ENCODE results near the gene PLCXD1. TPM values are rescaled to one million over a fixed set of nuclear protein-coding genes. Genes with fewer than 3 reads are reported as not detected.
"Not testable (repeated sequence)": the region's sequence is repeated elsewhere in the genome, so short reads cannot be mapped to it uniquely, and the experiment has no call there.

The PLCXD1 gene
- total RNA-seq, 2 donors from 2014 or later, result 2.2 to 3.0 TPM

GRCh38 chrX:350534-351323, 69.5 kb downstream of the PLCXD1 start:
- Histone ChIP-seq H3K27ac (peak overlapping the region in 1 of 2 donors; percentile 78), H3K36me3 (no peaks in the 10 kb centered on the region), H3K9me3 (no peaks in the 10 kb centered on the region), H3K4me3 (no peak overlapping the region), H3K27me3 (no peaks in the 10 kb centered on the region), H3K4me1 (peaks cover 0 to 9% of the 10 kb centered on the region in 2 donors)
- TF ChIP-seq CTCF (IDR thresholded peaks at IDR 0.05), result no peak
- no peak for DNase-seq (ENCODE audit: low spot score)

GRCh38 chrX:351324-351641, 70.1 kb downstream of the PLCXD1 start:
- not testable (repeated sequence) for H3K27ac ChIP-seq; H3K27me3 ChIP-seq; H3K9me3 ChIP-seq; H3K4me1 ChIP-seq; H3K36me3 ChIP-seq; H3K4me3 ChIP-seq; DNase-seq (ENCODE audit: low spot score)

GRCh38 chrX:351736-352135, 70.6 kb downstream of the PLCXD1 start:
- Histone ChIP-seq H3K9me3 (no peaks in the 10 kb centered on the region), H3K27ac (no peak overlapping the region), H3K36me3 (no peaks in the 10 kb centered on the region), H3K4me1 (peaks cover 0 to 9% of the 10 kb centered on the region in 2 donors), H3K27me3 (no peaks in the 10 kb centered on the region), H3K4me3 (no peak overlapping the region)
- DNase-seq (ENCODE audit: low spot score), result no peak
- no peak for TF ChIP-seq CTCF (IDR thresholded peaks at IDR 0.05)

GRCh38 chrX:352181-352580, 71.0 kb downstream of the PLCXD1 start:
- Histone ChIP-seq H3K9me3 (no peaks in the 10 kb centered on the region), H3K4me1 (peaks cover 0 to 9% of the 10 kb centered on the region in 2 donors), H3K27me3 (no peaks in the 10 kb centered on the region), H3K27ac (no peak overlapping the region), H3K36me3 (no peaks in the 10 kb centered on the region), H3K4me3 (no peak overlapping the region)
- no peak for DNase-seq (ENCODE audit: low spot score)
- no peak for TF ChIP-seq CTCF (IDR thresholded peaks at IDR 0.05)

GRCh38 chrX:352582-353314, 71.6 kb downstream of the PLCXD1 start:
- Histone ChIP-seq H3K4me1 (peaks cover 0 to 9% of the 10 kb centered on the region in 2 donors), H3K27me3 (no peaks in the 10 kb centered on the region), H3K27ac (no peak overlapping the region), H3K9me3 (no peaks in the 10 kb centered on the region), H3K36me3 (peaks cover under 1% of the 10 kb centered on the region), H3K4me3 (no peak overlapping the region)
- DNase-seq (ENCODE audit: low spot score), result no peak
- no peak for TF ChIP-seq CTCF (IDR thresholded peaks at IDR 0.05)

Other genes with a start within 250 kb of the PLCXD1 start
- gene GTPBP6, start 37.4 kb downstream of the PLCXD1 start, total RNA-seq, result 10 to 100 TPM; 44.6 to 52.1 TPM
- gene PPP2R3B, start 105.5 kb downstream of the PLCXD1 start, total RNA-seq, result 10 to 100 TPM; 58.6 to 70.1 TPM

Data from right atrium auricular region (tissue), 2 donors.